NCI-H1417 treated with DMSO at 0.1 percent for 48 hours (cell line): ENCODE results near the gene PIK3C2B.
A peak's percentile ranks its signal among the peaks of the same experiment; 100 is the strongest.
"Not testable (repeated sequence)": the region's sequence is repeated elsewhere in the genome, so short reads cannot be mapped to it uniquely, and the experiment has no call there.

Source experiments
- DNase-seq: peaks from one replicate; lab custom pipeline; 2025; lab: John Stamatoyannopoulos, UW

The PIK3C2B gene, protein sequence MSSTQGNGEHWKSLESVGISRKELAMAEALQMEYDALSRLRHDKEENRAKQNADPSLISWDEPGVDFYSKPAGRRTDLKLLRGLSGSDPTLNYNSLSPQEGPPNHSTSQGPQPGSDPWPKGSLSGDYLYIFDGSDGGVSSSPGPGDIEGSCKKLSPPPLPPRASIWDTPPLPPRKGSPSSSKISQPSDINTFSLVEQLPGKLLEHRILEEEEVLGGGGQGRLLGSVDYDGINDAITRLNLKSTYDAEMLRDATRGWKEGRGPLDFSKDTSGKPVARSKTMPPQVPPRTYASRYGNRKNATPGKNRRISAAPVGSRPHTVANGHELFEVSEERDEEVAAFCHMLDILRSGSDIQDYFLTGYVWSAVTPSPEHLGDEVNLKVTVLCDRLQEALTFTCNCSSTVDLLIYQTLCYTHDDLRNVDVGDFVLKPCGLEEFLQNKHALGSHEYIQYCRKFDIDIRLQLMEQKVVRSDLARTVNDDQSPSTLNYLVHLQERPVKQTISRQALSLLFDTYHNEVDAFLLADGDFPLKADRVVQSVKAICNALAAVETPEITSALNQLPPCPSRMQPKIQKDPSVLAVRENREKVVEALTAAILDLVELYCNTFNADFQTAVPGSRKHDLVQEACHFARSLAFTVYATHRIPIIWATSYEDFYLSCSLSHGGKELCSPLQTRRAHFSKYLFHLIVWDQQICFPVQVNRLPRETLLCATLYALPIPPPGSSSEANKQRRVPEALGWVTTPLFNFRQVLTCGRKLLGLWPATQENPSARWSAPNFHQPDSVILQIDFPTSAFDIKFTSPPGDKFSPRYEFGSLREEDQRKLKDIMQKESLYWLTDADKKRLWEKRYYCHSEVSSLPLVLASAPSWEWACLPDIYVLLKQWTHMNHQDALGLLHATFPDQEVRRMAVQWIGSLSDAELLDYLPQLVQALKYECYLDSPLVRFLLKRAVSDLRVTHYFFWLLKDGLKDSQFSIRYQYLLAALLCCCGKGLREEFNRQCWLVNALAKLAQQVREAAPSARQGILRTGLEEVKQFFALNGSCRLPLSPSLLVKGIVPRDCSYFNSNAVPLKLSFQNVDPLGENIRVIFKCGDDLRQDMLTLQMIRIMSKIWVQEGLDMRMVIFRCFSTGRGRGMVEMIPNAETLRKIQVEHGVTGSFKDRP (N-terminal part only)

DNA sequence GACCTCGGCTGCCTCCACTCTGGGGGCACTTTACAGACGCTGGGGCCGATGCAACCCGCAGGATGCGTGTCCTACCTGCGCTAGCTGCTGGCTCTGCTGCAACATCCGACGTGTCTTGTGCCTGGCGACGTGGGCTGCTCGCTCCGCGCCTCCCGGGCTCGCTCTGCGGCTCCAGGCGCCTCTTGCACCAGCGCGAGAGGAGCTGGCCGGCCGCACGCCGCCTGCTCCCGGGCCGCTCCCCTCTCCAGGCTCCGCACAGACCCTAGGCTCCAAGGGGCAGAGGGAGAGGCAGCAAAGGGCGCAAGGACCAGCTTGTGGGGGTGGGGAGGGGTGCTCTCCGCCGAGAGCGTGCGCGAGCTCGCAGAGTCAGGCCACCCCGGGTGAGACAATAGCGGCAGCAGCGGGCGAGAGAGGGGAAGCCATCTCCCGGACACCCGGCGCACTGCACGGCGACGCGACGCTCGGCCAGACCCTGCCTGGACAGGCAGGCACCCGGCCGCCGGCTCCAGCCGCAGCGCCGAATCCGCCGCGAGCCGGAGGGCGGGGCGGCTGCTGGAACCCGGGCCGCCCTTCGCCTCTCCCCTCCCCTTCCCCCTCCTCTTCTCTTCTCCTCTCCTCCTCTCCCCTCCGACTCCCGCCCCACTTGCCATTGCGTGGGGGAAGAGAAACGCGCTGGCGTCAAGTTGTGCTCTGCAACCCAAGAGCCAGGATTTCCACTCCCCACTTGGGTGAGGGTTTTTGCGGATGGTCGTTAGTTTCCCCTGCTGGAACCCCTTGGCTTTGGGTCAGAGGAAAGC, at the start of gene PIK3C2B:
Gene PIK3C2B, minus strand, starts transcription at position 525 of the 797 bp plus-strand sequence. CDS start 25,003 bp downstream, outside the sequence.
- peak; percentile 74 for DNase-seq

DNA sequence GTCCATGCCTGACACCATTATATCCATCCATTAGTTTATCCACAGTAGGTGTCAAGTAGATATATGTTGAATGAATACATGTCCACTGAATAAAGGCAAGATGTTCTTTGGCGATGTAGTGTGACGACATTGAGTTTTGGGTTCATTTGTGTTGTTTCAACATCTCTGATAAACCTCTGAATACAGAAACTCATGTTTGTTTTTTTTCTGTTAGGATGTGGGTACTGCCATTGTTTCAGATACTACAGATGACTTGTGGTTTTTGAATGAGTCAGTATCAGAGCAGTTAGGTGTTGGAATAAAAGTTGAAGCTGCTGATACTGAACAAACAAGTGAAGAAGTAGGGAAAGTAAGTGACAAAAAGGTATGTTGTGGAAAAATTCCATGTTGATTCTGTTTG, 49.7 kb upstream of the PIK3C2B start:
- DNase-seq = no peak

GRCh38 chr1:204541626-204542025, 47.0 kb upstream of the PIK3C2B start:
- DNase-seq = no peak

DNA sequence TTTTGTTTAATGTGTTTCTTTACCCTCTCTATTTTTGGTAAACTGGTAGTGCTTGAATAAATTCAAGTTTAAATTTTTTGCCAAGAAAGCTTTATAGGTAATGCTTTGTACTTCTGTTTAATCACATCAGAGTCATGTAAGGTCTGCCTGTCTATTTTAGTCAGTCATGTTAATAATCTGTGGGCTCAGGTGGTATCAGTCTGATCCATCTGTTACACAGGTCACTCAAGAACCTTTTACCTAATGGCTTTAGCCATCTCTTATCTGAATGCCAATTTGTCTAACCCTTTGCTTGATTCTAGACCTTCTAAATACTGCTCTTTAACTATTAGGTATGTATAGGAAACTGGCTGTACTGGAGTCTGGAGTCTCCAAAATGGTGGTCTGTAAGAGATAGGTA, 38.2 kb upstream of the PIK3C2B start:
- no peak for DNase-seq

GRCh38 chr1:204530932-204531331, 36.3 kb upstream of the PIK3C2B start:
- no peak for DNase-seq

DNA sequence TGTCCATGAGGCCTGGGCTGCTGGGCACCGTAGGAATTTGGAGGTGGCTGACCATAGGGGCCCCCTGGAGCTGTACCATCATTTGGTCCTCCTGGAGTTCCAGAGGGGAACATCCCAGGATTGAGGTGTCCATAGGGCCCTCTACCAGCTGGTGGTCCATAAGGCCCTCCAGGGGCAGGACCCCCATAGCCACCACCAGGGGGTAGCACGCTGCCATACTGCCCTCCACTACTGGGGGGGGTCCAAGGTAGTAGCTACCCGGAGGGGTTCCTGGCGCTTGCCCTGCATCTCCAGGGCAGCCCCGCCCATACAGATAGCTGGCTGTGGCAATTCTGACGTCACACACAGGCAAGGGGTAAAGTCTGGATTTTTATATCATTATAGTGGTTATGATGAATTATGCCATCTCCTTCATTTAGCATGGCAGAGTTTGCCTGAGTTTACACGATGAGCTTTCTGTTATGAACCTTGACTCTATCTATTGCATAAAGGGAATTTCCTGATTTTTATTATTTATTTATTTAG, 34.8 kb upstream of the PIK3C2B start:
- no peak for DNase-seq

GRCh38 chr1:204528677-204529076, 34.1 kb upstream of the PIK3C2B start:
- no peak for DNase-seq

DNA sequence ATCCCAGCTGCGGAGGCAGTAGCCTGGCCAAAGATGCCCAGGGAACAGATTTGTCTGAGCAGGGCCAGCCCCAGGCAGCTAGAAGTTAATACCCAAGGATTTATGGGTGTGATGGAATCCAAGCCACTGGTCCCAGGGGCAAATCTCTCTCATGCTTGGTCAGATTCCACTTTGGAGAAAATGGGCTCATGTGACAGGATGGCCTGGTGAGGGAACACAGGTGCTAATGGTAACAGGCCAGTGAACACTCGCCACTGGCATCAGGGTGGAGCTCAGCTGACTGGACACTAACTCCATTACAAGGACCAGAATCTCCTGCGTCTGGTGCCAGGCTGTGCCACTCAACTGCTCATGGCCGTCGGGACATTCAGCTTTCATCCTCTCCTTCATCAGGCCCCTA, 33.6 kb upstream of the PIK3C2B start:
- no peak for DNase-seq

GRCh38 chr1:204524986-204525385, 30.4 kb upstream of the PIK3C2B start:
- DNase-seq = no peak

GRCh38 chr1:204523605-204524215, 29.1 kb upstream of the PIK3C2B start:
- no peak for DNase-seq

DNA sequence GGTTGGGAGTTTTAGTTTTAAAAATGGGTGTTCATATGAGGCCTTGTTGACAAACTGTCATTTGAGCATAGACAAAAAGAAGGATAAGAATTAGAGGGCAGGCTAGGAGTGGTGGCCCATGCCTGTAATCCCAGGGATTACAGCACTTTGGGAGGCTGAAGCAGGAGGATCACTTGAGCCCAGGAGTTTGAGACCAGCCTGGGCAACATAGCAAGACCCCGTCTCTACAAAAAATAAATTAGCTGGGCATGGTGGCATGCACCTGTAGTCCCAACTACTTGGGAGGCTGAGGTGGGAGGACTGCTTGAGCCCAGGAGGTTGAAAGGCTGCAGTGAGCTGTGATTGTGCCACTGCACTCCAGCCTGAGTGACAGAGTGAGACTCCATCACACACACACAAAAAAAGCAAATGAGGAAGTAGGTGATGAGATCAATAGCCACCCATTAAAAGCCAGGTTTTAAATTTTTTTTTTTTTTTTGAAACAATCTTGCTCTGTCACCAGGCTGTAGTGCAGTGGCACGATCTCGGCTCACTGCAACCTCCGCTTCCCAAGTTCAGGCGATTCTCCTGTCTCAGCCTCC, 27.4 kb upstream of the PIK3C2B start:
- DNase-seq = not testable (repeated sequence)

DNA sequence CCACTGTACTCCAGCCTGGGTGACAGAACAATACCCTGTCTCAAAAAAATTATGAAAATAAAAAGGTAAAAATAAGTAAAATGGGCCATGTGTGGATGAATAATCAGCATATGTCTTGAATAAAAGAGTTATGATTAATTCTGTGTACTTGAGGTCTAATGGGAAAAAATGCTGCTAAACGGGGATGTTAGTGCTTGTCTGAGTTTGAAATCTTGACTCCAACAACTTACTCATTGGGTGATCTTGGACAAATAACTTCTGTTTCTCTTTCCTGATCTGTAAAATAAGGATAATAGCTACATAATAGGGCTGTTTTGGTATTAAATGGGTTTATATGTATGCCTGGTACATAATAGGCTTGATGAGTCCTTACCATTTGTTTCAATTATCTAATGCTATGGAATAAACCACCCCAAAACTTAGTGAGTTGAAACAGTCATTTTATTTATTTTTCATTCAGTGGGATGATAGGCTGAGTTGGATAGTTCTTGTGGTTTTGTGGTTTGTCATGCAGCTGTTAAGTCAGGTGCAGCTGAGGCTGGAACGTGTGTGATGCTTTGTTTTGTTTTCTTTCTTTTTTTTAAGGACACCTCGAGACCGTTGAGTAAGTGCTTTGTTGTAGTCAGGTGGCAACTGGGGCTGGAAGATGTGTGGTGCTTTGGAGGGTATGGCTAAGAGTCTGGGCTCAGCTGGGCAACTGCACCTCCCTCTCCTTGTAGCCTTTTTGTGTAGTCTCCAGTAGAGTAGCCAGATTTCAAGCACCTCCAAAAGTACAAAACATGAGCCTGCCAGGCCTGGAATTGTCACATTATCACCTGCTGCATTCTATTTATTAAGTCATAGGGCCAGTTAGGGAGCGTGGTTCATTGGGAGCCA, 26.5 kb upstream of the PIK3C2B start:
- DNase-seq = no peak

- DNase-seq = not testable (repeated sequence)
Observed at GRCh38 chr1:204517382-204517781, 22.8 kb upstream of the PIK3C2B start.

- peak; percentile 98 for DNase-seq
Observed at GRCh38 chr1:204516180-204516879, 21.7 kb upstream of the PIK3C2B start, which contains the start of gene MDM4. TSS of gene MDM4 (plus strand) at chr1:204516406. CDS start at chr1:204525519, 9,113 bp downstream.

DNA sequence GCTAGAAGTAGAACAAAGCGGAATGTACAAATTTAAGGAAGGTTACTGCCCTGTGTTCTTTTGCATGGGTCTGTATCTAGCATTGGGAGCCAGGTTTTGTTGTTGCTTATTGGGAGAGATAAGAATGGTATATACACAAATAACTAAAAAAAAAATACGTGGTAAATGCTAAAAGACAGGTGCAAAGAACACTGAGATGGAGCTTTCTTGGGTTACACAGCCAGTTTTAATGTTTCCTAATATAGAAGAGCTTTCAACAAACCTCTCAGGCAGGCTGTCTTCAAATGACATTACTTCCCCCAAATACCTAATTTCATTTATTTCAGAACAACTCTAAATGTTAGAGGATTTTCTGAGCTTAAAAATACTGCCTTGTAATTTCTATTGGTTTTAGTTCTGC, 20.2 kb upstream of the PIK3C2B start:
- DNase-seq = no peak

DNA sequence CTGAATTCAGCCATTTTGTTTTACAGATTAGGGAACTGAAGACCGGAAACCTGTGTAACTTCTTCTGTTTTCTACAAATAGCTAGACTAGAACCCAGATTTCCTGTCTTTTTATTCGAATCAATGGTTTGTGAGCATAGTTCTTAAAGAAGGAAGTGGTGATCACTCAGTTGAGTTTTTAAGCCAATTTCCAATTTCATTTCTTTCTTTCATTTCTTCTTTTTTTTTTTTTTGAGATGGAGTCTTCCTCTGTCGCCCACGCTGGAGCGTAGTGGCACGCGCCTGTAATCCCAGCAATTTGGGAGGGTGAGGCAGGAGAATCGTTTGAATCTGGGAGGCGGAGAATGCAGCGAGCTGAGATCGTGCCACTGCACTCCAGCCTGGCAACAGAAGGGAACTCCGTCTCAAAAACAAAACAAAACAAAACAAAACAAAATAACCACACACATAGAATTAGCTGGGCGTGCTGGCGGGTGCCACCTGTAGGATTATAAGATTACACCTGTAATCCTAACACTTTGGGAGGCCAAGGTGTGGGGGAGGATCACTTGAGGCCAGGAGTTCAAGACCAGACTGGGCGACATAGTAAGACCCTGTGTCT, 18.6 kb upstream of the PIK3C2B start:
- no peak for DNase-seq

DNA sequence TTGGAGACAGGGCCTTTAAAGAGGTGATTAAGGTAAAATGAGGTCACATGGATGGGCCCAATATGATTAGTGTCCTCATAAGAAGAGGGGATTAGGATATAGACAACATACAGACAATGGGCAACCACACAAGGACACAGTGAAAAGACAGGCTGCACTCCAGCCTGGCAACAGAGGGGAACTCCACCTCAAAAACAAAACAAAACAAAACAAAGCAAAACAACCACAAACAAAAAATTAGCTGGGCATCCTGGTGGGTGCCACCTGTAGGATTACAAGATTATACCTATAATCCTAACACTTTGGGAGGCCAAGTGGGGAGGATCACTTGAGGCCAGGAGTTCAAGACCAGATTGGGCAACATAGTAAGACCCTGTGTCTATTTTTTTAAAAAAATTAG, 16.8 kb upstream of the PIK3C2B start:
- no peak for DNase-seq

DNA sequence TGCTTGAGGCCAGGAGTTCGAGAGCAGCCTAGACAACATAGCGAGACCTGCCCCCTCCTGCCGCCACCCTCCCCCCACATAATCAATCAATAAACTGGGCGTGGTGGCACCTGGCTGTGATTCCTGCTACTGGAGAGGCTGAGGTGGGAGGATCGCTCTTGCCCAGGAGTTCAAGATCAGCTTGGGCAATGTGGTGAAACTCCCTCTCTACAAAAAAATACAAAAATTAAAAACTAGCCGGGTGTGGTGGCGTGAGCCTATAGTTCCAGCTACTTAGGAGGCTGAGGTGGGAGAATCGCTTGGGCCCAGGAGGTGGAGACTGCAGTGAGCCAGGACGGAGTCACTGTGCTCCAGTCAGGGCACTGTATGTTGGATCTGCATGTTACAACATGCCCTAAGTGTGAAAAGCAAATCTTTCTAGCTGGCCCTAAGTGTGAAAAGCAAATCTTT, 14.6 kb upstream of the PIK3C2B start:
- no peak for DNase-seq
